ENCODE measurements around the gene CNTNAP2.

DNA sequence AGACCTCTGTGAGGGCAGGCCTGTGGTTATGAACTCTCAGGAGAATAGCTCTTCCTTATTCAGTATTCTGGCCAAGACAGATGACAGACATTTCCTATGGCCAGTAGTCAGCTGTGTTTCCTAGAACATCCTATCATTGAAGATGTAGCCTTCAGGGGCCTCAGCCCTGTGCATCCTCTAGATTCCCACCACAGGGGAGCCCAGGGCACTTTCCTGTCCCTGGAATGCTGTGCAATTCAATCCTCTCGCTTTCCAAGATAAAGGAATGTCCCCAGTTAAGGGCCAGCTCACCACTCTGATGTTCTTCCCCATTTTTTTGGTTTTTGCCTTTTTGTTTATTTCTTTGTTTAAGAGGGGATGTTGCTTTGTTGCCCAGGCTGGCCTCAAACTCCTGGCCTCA lies 1895.2 kb downstream of the CNTNAP2 start:
- no peak for TF ChIP-seq TARDBP (IDR thresholded peaks at IDR 0.05)
- TF ChIP-seq FOXA1 (IDR thresholded peaks at IDR 0.05) = no peak
- TF ChIP-seq LEF1 (IDR thresholded peaks at IDR 0.05; ENCODE audit: borderline replicate concordance) = no peak
- no peak for TF ChIP-seq SP1 (IDR thresholded peaks at IDR 0.05)
- TF ChIP-seq PKNOX1 (IDR thresholded peaks at IDR 0.05) = no peak
- TF ChIP-seq L3MBTL2 (conservative IDR thresholded peaks at IDR 0.05) = no peak
- TF ChIP-seq SUZ12 (IDR thresholded peaks at IDR 0.05) = no peak
- TF ChIP-seq FOXM1 (IDR thresholded peaks at IDR 0.05; ENCODE audit: borderline replicate concordance) = no peak
- TF ChIP-seq BHLHE40 (IDR thresholded peaks at IDR 0.05; ENCODE audit: borderline replicate concordance) = no peak
- no peak for TF ChIP-seq ELF4 (IDR thresholded peaks at IDR 0.05)
- no peak for TF ChIP-seq HDGF (IDR thresholded peaks at IDR 0.05; ENCODE audit: borderline replicate concordance)
- TF ChIP-seq ARNT (IDR thresholded peaks at IDR 0.05) = no peak
